Uterus (tissue), 2 donors: ENCODE results near the gene CDX1.

Experiments
- CTCF ChIP-seq, 4 experiments: fragments of 200-600 bp in 2 of 4; fragments of 450-650 bp in 2 of 4; sonication (generic) in 2 of 4; IDR thresholded peaks; one replicate each; pipeline ENCODE4 v1.5.1; 2016 to 2019; ENCODE audit warnings: antibody characterized with exemption in 4 of 4, mild to moderate bottlenecking in 2 of 4, moderate library complexity in 1 of 4
- POLR2A ChIP-seq, 2 donors: fragments of 450-650 bp; IDR thresholded peaks; one replicate each; pipeline ENCODE4 v1.6.1; 2016; ENCODE audit warnings: antibody characterized with exemption in 2 of 2, mild to moderate bottlenecking in 1 of 2, moderate library complexity in 1 of 2

GRCh38 chr5:150154618-150155128 is 11.9 kb upstream of the CDX1 start:
- no peak for TF ChIP-seq CTCF (IDR thresholded peaks at IDR 0.05)
- peak in 1 of 2 donors; percentile 2 for TF ChIP-seq POLR2A (IDR thresholded peaks at IDR 0.05)
